H1 (cell line): ENCODE measurements around the gene TMEM125. TPM values are rescaled to one million over a fixed set of nuclear protein-coding genes. Genes with fewer than 3 reads are reported as not detected.

ENCODE experiments used
- CTCF ChIA-PET: fragments of 300-600 bp; sonication (Branson Sonifier 250); formaldehyde crosslinking; loops from one replicate; lab custom pipeline; 2021; ENCODE audit not compliant: partially characterized antibody; lab: Charles Lee
- POLR2A ChIA-PET: fragments of 300-600 bp; sonication (Branson Sonifier 250); formaldehyde crosslinking; loops from one replicate; lab custom pipeline; 2021; ENCODE audit warnings: inconsistent platforms; ENCODE audit not compliant: partially characterized antibody; lab: Charles Lee
- DNase-seq, 2 experiments: peaks; one replicate each; pipeline versions ENCODE4 v3.0.0 to v3.0.0-alpha.2; 2010 to 2022; ENCODE audit warnings: low spot score in 2 of 2, low read depth in 1 of 2, mixed read lengths in 1 of 2
- FAIRE-seq: peaks from 2 replicates; lab custom pipeline; 2011; peaks lifted over from hg19 to GRCh38; lab: Jason Lieb, UNC
- H2AFZ ChIP-seq: 2 replicates; pipeline ENCODE4 v1.8.1; 2012; ENCODE audit warnings: low read length, inconsistent platforms
- H2AK5ac ChIP-seq: 2 replicates; pipeline ENCODE4 v1.6.1; 2013; ENCODE audit warnings: low read depth, low read length
- H2BK120ac ChIP-seq: replicated peaks from 2 replicates; pipeline ENCODE3; 2013; ENCODE audit warnings: low read depth, low read length, inconsistent platforms
- H2BK12ac ChIP-seq: 2 replicates; pipeline ENCODE4 v1.6.1; 2013; ENCODE audit warnings: low read depth, low read length
- H2BK15ac ChIP-seq: 2 replicates; pipeline ENCODE4 v1.6.1; 2013; ENCODE audit warnings: low read length
- H2BK20ac ChIP-seq: 2 replicates; pipeline ENCODE4 v1.6.1; 2013; ENCODE audit warnings: low read length
- H2BK5ac ChIP-seq: 2 replicates; pipeline ENCODE4 v1.6.1; 2013; ENCODE audit warnings: low read depth, low read length
- H3K14ac ChIP-seq: 2 replicates; pipeline ENCODE4 v1.6.1; 2013; ENCODE audit warnings: inconsistent platforms; ENCODE audit not compliant: insufficient read length
- H3K18ac ChIP-seq: 2 replicates; pipeline ENCODE4 v1.6.1; 2013; ENCODE audit warnings: low read length; ENCODE audit errors: extremely low read depth
- H3K23ac ChIP-seq: 2 replicates; pipeline ENCODE4 v1.6.1; 2013; ENCODE audit warnings: inconsistent platforms; ENCODE audit not compliant: insufficient read length
- H3K23me2 ChIP-seq: 2 replicates; pipeline ENCODE4 v1.6.1; 2013; ENCODE audit warnings: low read depth, low read length
- H3K27ac ChIP-seq: 2 replicates; pipeline ENCODE4 v1.6.1; 2011; ENCODE audit warnings: low read depth, low read length, inconsistent platforms
- H3K27me3 ChIP-seq, 4 experiments: replicated peaks in 1 of 4; 1 replicate in 1 of 4; 2 replicates in 3 of 4; pipeline versions ENCODE4 v1.6.1 to v1.8.1; 2011 to 2013; ENCODE audit warnings: low read length in 3 of 4, mild to moderate bottlenecking in 3 of 4, inconsistent platforms in 2 of 4, mixed read lengths in 2 of 4, moderate library complexity in 1 of 4; ENCODE audit not compliant: control insufficient read depth in 3 of 4, insufficient read depth in 3 of 4; ENCODE audit errors: extremely low read depth in 1 of 4
- H3K36me3 ChIP-seq, 4 experiments: 2 replicates each; pipeline versions ENCODE4 v1.6.1 to v1.8.1; 2011 to 2013; ENCODE audit warnings: mild to moderate bottlenecking in 4 of 4, low read length in 3 of 4, moderate library complexity in 2 of 4, control low read depth in 1 of 4, inconsistent platforms in 1 of 4; ENCODE audit not compliant: insufficient read depth in 4 of 4, control insufficient read depth in 2 of 4
- H3K4ac ChIP-seq: replicated peaks from 2 replicates; pipeline ENCODE3; 2013; ENCODE audit warnings: low read length, low read depth, mixed read lengths, inconsistent platforms; ENCODE audit not compliant: insufficient read length
- H3K4me1 ChIP-seq, 4 experiments: replicated peaks in 1 of 4; 1 replicate in 1 of 4; 2 replicates in 3 of 4; pipeline versions ENCODE4 v1.6.1 to v1.8.1; 2011 to 2013; ENCODE audit warnings: low read length in 3 of 4, inconsistent platforms in 2 of 4, mixed read lengths in 1 of 4; ENCODE audit not compliant: insufficient read depth in 4 of 4, control insufficient read depth in 3 of 4
- H3K4me2 ChIP-seq, 2 experiments: 2 replicates each; pipeline versions ENCODE4 v1.6.1 to v1.8.1; 2011 to 2013; ENCODE audit warnings: low read depth in 2 of 2, low read length in 2 of 2, control low read depth in 1 of 2, inconsistent platforms in 1 of 2, mild to moderate bottlenecking in 1 of 2; ENCODE audit not compliant: insufficient read depth in 1 of 2
- H3K4me3 ChIP-seq, 4 experiments: fragments of 200-600, 300-600 bp in 1 of 4; sonication (generic), shearing (Covaris generic), sonication (Bioruptor Twin) in 1 of 4; 2 replicates each; pipeline versions ENCODE4 v1.5.1 to v1.8.1; 2011 to 2016; ENCODE audit warnings: low read length in 4 of 4, low read depth in 3 of 4, control low read depth in 2 of 4, inconsistent platforms in 2 of 4, mild to moderate bottlenecking in 2 of 4, mixed read lengths in 1 of 4, moderate library complexity in 1 of 4; ENCODE audit not compliant: insufficient read depth in 2 of 4; ENCODE audit errors: extremely low read depth in 1 of 4
- H3K56ac ChIP-seq: replicated peaks from 2 replicates; pipeline ENCODE3; 2013; ENCODE audit warnings: low read depth, mild to moderate bottlenecking, mixed read lengths, low read length, inconsistent platforms; ENCODE audit not compliant: insufficient read length
- H3K79me1 ChIP-seq: 2 replicates; pipeline ENCODE4 v1.6.1; 2013; ENCODE audit warnings: low read depth, low read length, control low read depth
- H3K79me2 ChIP-seq, 2 experiments: 2 replicates each; pipeline versions ENCODE4 v1.6.1 to v1.8.1; 2012 to 2013; ENCODE audit warnings: low read length in 2 of 2, mild to moderate bottlenecking in 2 of 2, inconsistent platforms in 1 of 2; ENCODE audit not compliant: insufficient read depth in 2 of 2, control insufficient read depth in 1 of 2
- H3K9ac ChIP-seq, 4 experiments: replicated peaks in 1 of 4; 1 replicate in 1 of 4; 2 replicates in 3 of 4; pipeline versions ENCODE4 v1.6.1 to v1.8.1; 2011 to 2013; ENCODE audit warnings: low read depth in 3 of 4, low read length in 3 of 4, control low read depth in 2 of 4, mild to moderate bottlenecking in 2 of 4, moderate library complexity in 2 of 4, inconsistent platforms in 1 of 4; ENCODE audit errors: extremely low read depth in 1 of 4
- H3K9me3 ChIP-seq, 2 experiments: 2 replicates each; pipeline versions ENCODE4 v1.6.1 to v1.8.1; 2012 to 2013; ENCODE audit warnings: mild to moderate bottlenecking in 2 of 2, moderate library complexity in 2 of 2, control low read depth in 1 of 2, inconsistent platforms in 1 of 2, low read depth in 1 of 2, low read length in 1 of 2, mixed read lengths in 1 of 2; ENCODE audit not compliant: insufficient read depth in 2 of 2
- H4K20me1 ChIP-seq, 2 experiments: replicated peaks in 1 of 2; 2 replicates each; pipeline versions ENCODE3 to v1.8.1; 2011 to 2013; ENCODE audit warnings: inconsistent platforms in 2 of 2, low read length in 2 of 2, mild to moderate bottlenecking in 1 of 2; ENCODE audit not compliant: insufficient read depth in 2 of 2, control insufficient read depth in 1 of 2
- H4K5ac ChIP-seq: 2 replicates; pipeline ENCODE4 v1.6.1; 2013; ENCODE audit warnings: low read length, low read depth, mixed read lengths, inconsistent platforms; ENCODE audit not compliant: insufficient read length
- H4K8ac ChIP-seq: 2 replicates; pipeline ENCODE4 v1.8.0; 2013; ENCODE audit warnings: mild to moderate bottlenecking, moderate library complexity, low read length, inconsistent platforms; ENCODE audit not compliant: insufficient read depth; ENCODE audit errors: extremely low read depth
- H4K91ac ChIP-seq: replicated peaks from 2 replicates; pipeline ENCODE3; 2013; ENCODE audit warnings: low read length, mixed read lengths, inconsistent platforms; ENCODE audit not compliant: insufficient read length
- BACH1 ChIP-seq: IDR thresholded peaks from 2 replicates; pipeline ENCODE4 v1.6.1; 2012; ENCODE audit warnings: low read length, improper control_type of control experiment
- CBX8 ChIP-seq: fragments of 300-800, 300-1000 bp; sonication (generic); IDR thresholded peaks from 2 replicates; pipeline ENCODE4 v1.7.1; 2016; ENCODE audit warnings: low read depth, low read length, borderline replicate concordance
- EGR1 ChIP-seq: IDR thresholded peaks from 2 replicates; pipeline ENCODE4 v1.6.1; 2011; ENCODE audit warnings: low read depth, low read length, borderline replicate concordance
- FOSL1 ChIP-seq: IDR thresholded peaks from 2 replicates; pipeline ENCODE4 v1.6.1; 2011; ENCODE audit warnings: mild to moderate bottlenecking, low read depth, low read length, moderate library complexity; ENCODE audit not compliant: insufficient read depth
- KDM5A ChIP-seq: fragments of 200-600 bp; IDR thresholded peaks from 2 replicates; pipeline ENCODE4 v1.7.1; 2012; ENCODE audit warnings: mild to moderate bottlenecking, low read length, inconsistent platforms, mixed read lengths
- NRF1 ChIP-seq: IDR thresholded peaks from 2 replicates; pipeline ENCODE4 v1.6.1; 2011; ENCODE audit warnings: mild to moderate bottlenecking, low read depth, low read length, improper control_type of control experiment
- PHF8 ChIP-seq: fragments of 200-600 bp; sonication (generic); conservative IDR thresholded peaks from 2 replicates; pipeline ENCODE4 v1.7.1; 2012; ENCODE audit warnings: low read depth, mild to moderate bottlenecking, inconsistent platforms, low read length, moderate library complexity
- RBBP5 ChIP-seq: IDR thresholded peaks from 2 replicates; pipeline ENCODE4 v1.7.1; 2012; ENCODE audit warnings: low read depth, mild to moderate bottlenecking, inconsistent platforms, low read length, moderate library complexity, borderline replicate concordance
- RFX5 ChIP-seq: IDR thresholded peaks from 2 replicates; pipeline ENCODE4 v1.6.1; 2011; ENCODE audit warnings: low read depth, low read length, improper control_type of control experiment, borderline replicate concordance
- SP2 ChIP-seq: IDR thresholded peaks from 2 replicates; pipeline ENCODE4 v1.6.1; 2012; ENCODE audit warnings: mild to moderate bottlenecking, low read length, inconsistent platforms
- TBP ChIP-seq: IDR thresholded peaks from 2 replicates; pipeline ENCODE4 v1.6.1; 2011; ENCODE audit warnings: low read depth, low read length, improper control_type of control experiment
- TEAD4 ChIP-seq: IDR thresholded peaks from 2 replicates; pipeline ENCODE4 v1.6.1; 2012; ENCODE audit warnings: low read depth, low read length, inconsistent platforms, mixed read lengths
- ZNF274 ChIP-seq: IDR thresholded peaks from 2 replicates; pipeline ENCODE4 v1.7.0; 2012; ENCODE audit warnings: low read length, borderline replicate concordance; ENCODE audit errors: extremely low read depth
- WGBS, 2 experiments: shearing (Covaris generic) in 1 of 2; methylation state at CpG; one replicate each; pipeline versions ENCODE4 v1.1.6 to v1.1.7; 2013 to 2015; ENCODE audit warnings: low lambda C conversion rate in 2 of 2, mixed read lengths in 2 of 2, inconsistent platforms in 1 of 2, low coverage in 1 of 2, missing lambda C conversion rate in 1 of 2; ENCODE audit not compliant: insufficient replicate concordance in 2 of 2, insufficient coverage in 1 of 2, insufficient read length in 1 of 2; ENCODE audit errors: extremely low coverage in 1 of 2, missing lambda C conversion rate in 1 of 2; 5-methylcytosine and 5-hydroxymethylcytosine counted together
- polyA plus RNA-seq, 7 experiments: library from polyadenylated mRNA; depleted of rRNA in 3 of 7; stranded (reverse) in 5 of 7; unstranded in 2 of 7; fragments of >200 nt in 5 of 7; fragments of 200-250 nt in 2 of 7; gene quantifications; 1 replicate in 5 of 7; 2 replicates in 1 of 7; 4 replicates in 1 of 7; pipeline versions ENCODE4 v1.2.1 to v1.2.3, GENCODE V29; 2011 to 2013; ENCODE audit warnings: missing spikeins in 2 of 7, mixed read lengths in 2 of 7
- total RNA-seq: library from RNA; stranded (reverse); fragmentation: NEBNext Ultra II Directional; extraction: Animal tissue kit (Norgen Biotek cat#: 25700); gene quantifications from 2 replicates; pipeline ENCODE4 v1.2.1, GENCODE V29; 2021

TMEM125 gene
- total and polyA plus RNA-seq, 2 of the 8 experiments (the other 6 are each of a cell fraction or from before 2014, with no cell fraction given): 26.5 to 46.7 TPM

GRCh38 chr1:43284546-43285110 is 14.8 kb downstream of the TMEM125 start:
- Histone ChIP-seq H3K56ac (no peak overlapping the region), H3K79me1 (no peaks in the 10 kb centered on the region; the same call in none of the 2 replicates), H3K18ac (peak overlapping the region; percentile 51), H4K91ac (peak overlapping the region; percentile 76), H4K20me1 (no peaks in the 10 kb centered on the region), H2BK12ac (peak overlapping the region; percentile 97), H3K4me3 (peak overlapping the region; percentile 41 to 64 (median 60)), H3K14ac (no peak overlapping the region), H3K23ac (no peak overlapping the region), H3K4me1 (peaks cover 0 to 15% (median 12%) of the 10 kb centered on the region in 4 experiments; a peak in 6 of 7 replicates), H3K4me2 (peak overlapping the region; percentile 72 to 99), H3K27me3 (no peaks in the 10 kb centered on the region; a peak in 1 of 7 replicates), H2BK20ac (peak overlapping the region; percentile 21; the same call in 1 of the 2 replicates), H3K79me2 (no peaks in the 10 kb centered on the region), H2AK5ac (peak overlapping the region; percentile 96), H3K9me3 (no peaks in the 10 kb centered on the region), H4K5ac (no peak overlapping the region), H3K4ac (peak overlapping the region; percentile 46), H4K8ac (peak overlapping the region; percentile 68; the same call in 1 of the 2 replicates), H2AFZ (no peak overlapping the region), H2BK5ac (peak overlapping the region; percentile 90), H3K36me3 (no peaks in the 10 kb centered on the region), H3K27ac (peak overlapping the region; percentile 7; the same call in 1 of the 2 replicates), H3K23me2 (peaks cover 3% of the 10 kb centered on the region; the same call in 1 of the 2 replicates), H3K9ac (peak overlapping the region in 1 of 4 experiments; percentile 76; a peak in 2 of 7 replicates), H2BK15ac (peak overlapping the region; percentile 99), H2BK120ac (no peak overlapping the region)
- DNase-seq (no peak), FAIRE-seq (no peak)
- POLR2A ChIA-PET: interaction anchor here (0.7 to 4.4 kb wide), 5 partner anchors 10 to 73 kb away, joined by 3 to 31 read pairs (median 12); partner anchors contain the start of genes CDC20 and TMEM125
- CTCF ChIA-PET: interaction anchor here (0.6 to 3.8 kb wide), 19 partner anchors 7 to 370 kb away, joined by 3 to 26 read pairs (median 6); partner anchors contain the start of gene TMEM125
- WGBS, 2 experiments: 80% methylated on average over 12 of the region's 12 CpGs; no CpG with 5 or more reads in 1 of the 2 experiments
- TF ChIP-seq NRF1 (no peak), ZNF274 (no peak), CBX8 (no peak), KDM5A (no peak), TEAD4 (no peak), BACH1 (no peak), FOSL1 (no peak), SP2 (no peak), PHF8 (no peak), RBBP5 (no peak), TBP (no peak), EGR1 (no peak), RFX5 (no peak)
